Aorta (tissue), 5 donors: ENCODE data around the gene YTHDF1. TPM values are rescaled to one million over a fixed set of nuclear protein-coding genes. Genes with fewer than 3 reads are reported as not detected.

Source experiments
- ATAC-seq: fragments of 200-7000 bp; cut with Tn5 transposase; one replicate; pipeline ENCODE4 v1.9.1; 2022; ENCODE audit warnings: moderate library complexity; ENCODE audit not compliant: low FRiP score
- DNase-seq, 2 donors: peaks; one replicate each; pipeline ENCODE4 v3.0.0-alpha.2; 2020
- H3K27ac ChIP-seq, 2 donors: one replicate each; pipeline ENCODE4 v1.5.1; 2013; ENCODE audit warnings: low read length in 2 of 2, mild to moderate bottlenecking in 2 of 2, moderate library complexity in 2 of 2, control low read depth in 1 of 2, inconsistent platforms in 1 of 2, low read depth in 1 of 2
- H3K27me3 ChIP-seq, 2 donors: one replicate each; pipeline ENCODE4 v1.6.1; 2013; ENCODE audit warnings: control low read depth in 1 of 2, low read length in 1 of 2, mild to moderate bottlenecking in 1 of 2, moderate library complexity in 1 of 2; ENCODE audit not compliant: insufficient read depth in 2 of 2, control insufficient read depth in 1 of 2
- H3K36me3 ChIP-seq, 2 donors: one replicate each; pipeline ENCODE4 v1.6.1; 2013; ENCODE audit warnings: control low read depth in 1 of 2, low read length in 1 of 2, mild to moderate bottlenecking in 1 of 2; ENCODE audit not compliant: insufficient read depth in 2 of 2, control insufficient read depth in 1 of 2
- H3K4me1 ChIP-seq, 2 donors: one replicate each; pipeline ENCODE4 v1.6.1; 2013; ENCODE audit warnings: low read length in 2 of 2, control low read depth in 1 of 2, mild to moderate bottlenecking in 1 of 2, moderate library complexity in 1 of 2; ENCODE audit not compliant: insufficient read depth in 2 of 2, control insufficient read depth in 1 of 2
- H3K4me3 ChIP-seq, 2 donors: one replicate each; pipeline ENCODE4 v1.5.1; 2013; ENCODE audit warnings: low read length in 2 of 2, control low read depth in 1 of 2, mild to moderate bottlenecking in 1 of 2
- H3K9me3 ChIP-seq: one replicate; pipeline ENCODE4 v1.6.1; 2013; ENCODE audit warnings: mild to moderate bottlenecking, low read length; ENCODE audit not compliant: control insufficient read depth
- WGBS, 2 donors: extraction: QIAGEN DNeasy Blood & Tissue Kit; methylation state at CpG; one replicate each; pipeline ENCODE4 v1.1.7; 2013; 5-methylcytosine and 5-hydroxymethylcytosine counted together
- intact Hi-C, 2 donors: fragments of 100-400 bp; cut with DNase I; formaldehyde crosslinking; loops; one replicate each; pipeline versions ENCODE4 v1.14.2 to v1.15.0; 2022
- polyA plus RNA-seq, 2 donors: library from polyadenylated mRNA; stranded (reverse); fragments of 200-250 nt; gene quantifications; one replicate each; pipeline ENCODE4 v1.2.3, GENCODE V29; 2013
- total RNA-seq, 2 donors: library from RNA; stranded (reverse); fragmentation: NEBNext Ultra II Directional; extraction: Animal tissue kit (Norgen Biotek cat#: 25700); gene quantifications; one replicate each; pipeline ENCODE4 v1.2.1, GENCODE V29; 2021
- donor health status: healthy with polysubstance abuse.
- donor health status: Bipolar disorder and iron deficiency.
- donor health status: DM: no; HTN: no; CAD: no.
- donor health status: DM: no; HTN: no; CAD: no.
- donor health status: DM: yes; HTN: yes; CAD: no.

YTHDF1 gene
- total and polyA plus RNA-seq, 4 donors: 19.8 to 30.4 (median 24.7) TPM

GRCh38 chr20:63234693-63235398 is 18.9 kb upstream of the YTHDF1 start:
- Histone ChIP-seq H3K27ac (no peak overlapping the region), H3K4me1 (no peaks in the 10 kb centered on the region), H3K4me3 (no peak overlapping the region), H3K36me3 (no peaks in the 10 kb centered on the region), H3K27me3 (no peaks in the 10 kb centered on the region), H3K9me3 (no peaks in the 10 kb centered on the region)
- intact Hi-C loops: loop anchor here in 1 of 2 donors (5.0 kb wide), 1 partner anchor 178 kb away; no protein-coding TSS in a partner anchor
- DNase-seq (no peak), ATAC-seq (no peak)
- 15% methylated on average over 20 of the region's 20 CpGs for WGBS, 2 donors

- no peak for ATAC-seq
- H3K4me1 ChIP-seq: no peaks in the 10 kb centered on the region
- H3K9me3 ChIP-seq: no peaks in the 10 kb centered on the region
- intact Hi-C loops: loop anchor here in 1 of 2 donors (5.0 kb wide), 1 partner anchor 177 kb away; no protein-coding TSS in a partner anchor
- H3K27me3 ChIP-seq: no peaks in the 10 kb centered on the region
- no peak overlapping the region for H3K27ac ChIP-seq
- WGBS, 2 donors: 85 to 88% methylated on average over 17 of the region's 17 CpGs
- no peaks in the 10 kb centered on the region for H3K36me3 ChIP-seq
- no peak overlapping the region for H3K4me3 ChIP-seq
- no peak for DNase-seq
Observed at GRCh38 chr20:63233924-63234323, 18.0 kb upstream of the YTHDF1 start.

- DNase-seq (no peak), ATAC-seq (no peak)
- no peaks in the 10 kb centered on the region for H3K4me1 ChIP-seq
- no peaks in the 10 kb centered on the region for H3K27me3 ChIP-seq
- H3K4me3 ChIP-seq: no peak overlapping the region
- intact Hi-C loops: loop anchor here in 1 of 2 donors (5.0 kb wide), 1 partner anchor 176 kb away; no protein-coding TSS in a partner anchor
- no peak overlapping the region for H3K27ac ChIP-seq
- H3K9me3 ChIP-seq: no peaks in the 10 kb centered on the region
- H3K36me3 ChIP-seq: no peaks in the 10 kb centered on the region
- 63 to 81% methylated on average over 3 of the region's 3 CpGs for WGBS, 2 donors
Observed at GRCh38 chr20:63233061-63233344, 17.1 kb upstream of the YTHDF1 start.

GRCh38 chr20:63232235-63233060 is 16.5 kb upstream of the YTHDF1 start:
- 39 to 44% methylated on average over 18 of the region's 18 CpGs for WGBS, 2 donors
- DNase-seq: no peak
- no peak overlapping the region for H3K4me3 ChIP-seq
- no peaks in the 10 kb centered on the region for H3K4me1 ChIP-seq
- no peak overlapping the region for H3K27ac ChIP-seq
- no peaks in the 10 kb centered on the region for H3K9me3 ChIP-seq
- ATAC-seq: no peak
- H3K27me3 ChIP-seq: no peaks in the 10 kb centered on the region
- H3K36me3 ChIP-seq: no peaks in the 10 kb centered on the region
- intact Hi-C loops: loop anchor here in 1 of 2 donors (5.0 kb wide), 1 partner anchor 175 kb away; no protein-coding TSS in a partner anchor

GRCh38 chr20:63230800-63231268 is 14.9 kb upstream of the YTHDF1 start:
- Histone ChIP-seq H3K36me3 (no peaks in the 10 kb centered on the region), H3K4me3 (no peak overlapping the region), H3K4me1 (no peaks in the 10 kb centered on the region), H3K27ac (no peak overlapping the region), H3K9me3 (no peaks in the 10 kb centered on the region), H3K27me3 (no peaks in the 10 kb centered on the region)
- ATAC-seq: peak; percentile 53
- peak in 1 of 2 donors; percentile 65 for DNase-seq
- 14% methylated on average over 17 of the region's 17 CpGs for WGBS, 2 donors
- intact Hi-C loops: loop anchor here (2.0 to 5.0 kb wide), 2 partner anchors 174 kb away; no protein-coding TSS in a partner anchor

- 65 to 71% methylated on average over 13 of the region's 13 CpGs for WGBS, 2 donors
- intact Hi-C loops: no loop called here
- Histone ChIP-seq H3K4me1 (no peaks in the 10 kb centered on the region), H3K4me3 (no peak overlapping the region), H3K9me3 (no peaks in the 10 kb centered on the region), H3K27ac (no peak overlapping the region), H3K36me3 (no peaks in the 10 kb centered on the region), H3K27me3 (no peaks in the 10 kb centered on the region)
- DNase-seq (no peak), ATAC-seq (no peak)
Observed at GRCh38 chr20:63228806-63229205, 12.9 kb upstream of the YTHDF1 start.

GRCh38 chr20:63227260-63227659 is 11.3 kb upstream of the YTHDF1 start:
- WGBS, 2 donors: 93 to 94% methylated on average over 5 of the region's 5 CpGs
- intact Hi-C loops: no loop called here
- Histone ChIP-seq H3K4me3 (no peak overlapping the region), H3K27me3 (no peaks in the 10 kb centered on the region), H3K4me1 (no peaks in the 10 kb centered on the region), H3K27ac (no peak overlapping the region), H3K36me3 (no peaks in the 10 kb centered on the region), H3K9me3 (no peaks in the 10 kb centered on the region)
- DNase-seq (no peak), ATAC-seq (no peak)

GRCh38 chr20:63226042-63226943 is 10.4 kb upstream of the YTHDF1 start:
- Histone ChIP-seq H3K36me3 (no peaks in the 10 kb centered on the region), H3K27ac (no peak overlapping the region), H3K4me1 (no peaks in the 10 kb centered on the region), H3K4me3 (no peak overlapping the region), H3K9me3 (no peaks in the 10 kb centered on the region), H3K27me3 (no peaks in the 10 kb centered on the region)
- DNase-seq (no peak), ATAC-seq (no peak)
- intact Hi-C loops: no loop called here
- 90% methylated on average over 19 of the region's 19 CpGs for WGBS, 2 donors
